Heart left ventricle (tissue), 13 donors: ENCODE data around the gene FAF1.

ENCODE experiments used
- CTCF ChIP-seq, 12 donors: fragments of 200-600 bp; sonication (generic) in 4 of 12; IDR thresholded peaks; one replicate each; pipeline versions ENCODE4 v1.5.0 to v1.8.0; 2018 to 2022; ENCODE audit warnings: antibody characterized with exemption in 12 of 12, mild to moderate bottlenecking in 5 of 12
- POLR2A ChIP-seq, 2 donors: fragments of 450-650 bp; IDR thresholded peaks; one replicate each; pipeline ENCODE4 v1.6.1; 2017; ENCODE audit warnings: antibody characterized with exemption in 2 of 2, mild to moderate bottlenecking in 2 of 2, moderate library complexity in 2 of 2
- donor health status: ischemic (EF 13 %, LVEDD 7.1; RV severe dilation, severe dysfunction).
- donor health status: DM: no; HTN: yes; CAD: no.
- donor health status: DM: no; HTN: no; CAD: no.
- donor health status: ischemic (EF 25% LVEDD 6.9; RV normal size, moderate dysfunction).
- donor health status: ischemic (EF 25% LVEDD 5.7; RV mildly dilated, moderate dysfunction).
- donor health status: ischemic (EF 35%, LVEDD 5.7; RV mildly dilated, moderate dysfunction).
- donor health status: nonischemic (EF 11% LVEDD 7.7; RV severe dilation, severe dysfunction).
- donor health status: DM: yes; HTN: yes; CAD: no.
- donor health status: PGD.
- donor health status: ischemic (EF 29% LVEDD 5.4; RV normal size, mild dysfunction).
- donor health status: nonischemic (EF 23%, LVEDD 6.1; RV moderate dilation, normal function).

- TF ChIP-seq CTCF (IDR thresholded peaks at IDR 0.05) (no peak), POLR2A (IDR thresholded peaks at IDR 0.05) (no peak)
These were observed 337.8 kb downstream of the FAF1 start for GRCh38 chr1:50622259-50622658.
